Measurements from ENCODE around the gene ITSN2.

The ITSN2 gene

GRCh38 chr2:24163601-24164000, 196.7 kb downstream of the ITSN2 start:
- H3K9ac ChIP-seq (ENCODE audit: low read depth, low read length) = no peak overlapping the region
- no peaks in the 10 kb centered on the region for H3K36me3 ChIP-seq (ENCODE audit: insufficient read depth, low read length)
- H3K4me1 ChIP-seq (ENCODE audit: insufficient read depth, low read length) = 0 out of 2 replicates have a peak, but pooled peaks cover 3% of the 10 kb centered on the region
- H3K9me3 ChIP-seq (ENCODE audit: control insufficient read depth, insufficient read depth, low read length) = no peaks in the 10 kb centered on the region

GRCh38 chr2:24163186-24163585, 197.2 kb downstream of the ITSN2 start:
- Histone ChIP-seq H3K9me3 (ENCODE audit: control insufficient read depth, insufficient read depth, low read length) (no peaks in the 10 kb centered on the region), H3K36me3 (ENCODE audit: insufficient read depth, low read length) (no peaks in the 10 kb centered on the region), H3K4me1 (ENCODE audit: insufficient read depth, low read length) (0 out of 2 replicates have a peak, but pooled peaks cover 3% of the 10 kb centered on the region)

GRCh38 chr2:24162494-24162893, 197.8 kb downstream of the ITSN2 start:
- no peaks in the 10 kb centered on the region for H3K9me3 ChIP-seq (ENCODE audit: control insufficient read depth, insufficient read depth, low read length)
- H3K9ac ChIP-seq (ENCODE audit: low read depth, low read length) = no peak overlapping the region
- 0 out of 2 replicates have a peak, but pooled peaks cover 3% of the 10 kb centered on the region for H3K4me1 ChIP-seq (ENCODE audit: insufficient read depth, low read length)
- H3K36me3 ChIP-seq (ENCODE audit: insufficient read depth, low read length) = no peaks in the 10 kb centered on the region

More at GRCh38 chr2:24163186-24163585, 197.2 kb downstream of the ITSN2 start:
- H3K9ac ChIP-seq (ENCODE audit: low read depth, low read length) = no peak overlapping the region

GRCh38 chr2:24160761-24161160, 199.6 kb downstream of the ITSN2 start:
- Histone ChIP-seq H3K9ac (ENCODE audit: low read depth, low read length) (no peak overlapping the region), H3K9me3 (ENCODE audit: control insufficient read depth, insufficient read depth, low read length) (no peaks in the 10 kb centered on the region), H3K36me3 (ENCODE audit: insufficient read depth, low read length) (no peaks in the 10 kb centered on the region), H3K4me1 (ENCODE audit: insufficient read depth, low read length) (no peaks in the 10 kb centered on the region)

GRCh38 chr2:24159708-24160107, 200.6 kb downstream of the ITSN2 start:
- H3K9ac ChIP-seq (ENCODE audit: low read depth, low read length) = no peak overlapping the region
- H3K9me3 ChIP-seq (ENCODE audit: control insufficient read depth, insufficient read depth, low read length) = no peaks in the 10 kb centered on the region
- no peaks in the 10 kb centered on the region for H3K4me1 ChIP-seq (ENCODE audit: insufficient read depth, low read length)
- H3K36me3 ChIP-seq (ENCODE audit: insufficient read depth, low read length) = no peaks in the 10 kb centered on the region

GRCh38 chr2:24158131-24158530, 202.2 kb downstream of the ITSN2 start:
- Histone ChIP-seq H3K9me3 (ENCODE audit: control insufficient read depth, insufficient read depth, low read length) (no peaks in the 10 kb centered on the region), H3K4me1 (ENCODE audit: insufficient read depth, low read length) (no peaks in the 10 kb centered on the region), H3K36me3 (ENCODE audit: insufficient read depth, low read length) (no peaks in the 10 kb centered on the region), H3K9ac (ENCODE audit: low read depth, low read length) (no peak overlapping the region)

GRCh38 chr2:24153478-24153877, 206.9 kb downstream of the ITSN2 start:
- H3K36me3 ChIP-seq (ENCODE audit: insufficient read depth, low read length) = no peaks in the 10 kb centered on the region
- no peaks in the 10 kb centered on the region for H3K4me1 ChIP-seq (ENCODE audit: insufficient read depth, low read length)
- H3K9me3 ChIP-seq (ENCODE audit: control insufficient read depth, insufficient read depth, low read length) = no peaks in the 10 kb centered on the region
- no peak overlapping the region for H3K9ac ChIP-seq (ENCODE audit: low read depth, low read length)
